OCI-LY3 (cell line): ENCODE data around the gene PCGF2.

Source experiments
- EZH2phosphoT487 ChIP-seq: fragments of 200-600 bp; shearing (Covaris generic); IDR thresholded peaks from 2 replicates; pipeline ENCODE4 v1.6.1; 2018; ENCODE audit warnings: antibody characterized with exemption, mixed run types, low read depth
- TF ChIP-seq, protein P1 (sequence below): fragments of 200-600, 300-600 bp; sonication (generic); IDR thresholded peaks from 2 replicates; pipeline ENCODE4 v1.5.1; 2014; ENCODE audit warnings: antibody characterized with exemption, low read length, low read depth

- TF ChIP-seq, protein P1, sequence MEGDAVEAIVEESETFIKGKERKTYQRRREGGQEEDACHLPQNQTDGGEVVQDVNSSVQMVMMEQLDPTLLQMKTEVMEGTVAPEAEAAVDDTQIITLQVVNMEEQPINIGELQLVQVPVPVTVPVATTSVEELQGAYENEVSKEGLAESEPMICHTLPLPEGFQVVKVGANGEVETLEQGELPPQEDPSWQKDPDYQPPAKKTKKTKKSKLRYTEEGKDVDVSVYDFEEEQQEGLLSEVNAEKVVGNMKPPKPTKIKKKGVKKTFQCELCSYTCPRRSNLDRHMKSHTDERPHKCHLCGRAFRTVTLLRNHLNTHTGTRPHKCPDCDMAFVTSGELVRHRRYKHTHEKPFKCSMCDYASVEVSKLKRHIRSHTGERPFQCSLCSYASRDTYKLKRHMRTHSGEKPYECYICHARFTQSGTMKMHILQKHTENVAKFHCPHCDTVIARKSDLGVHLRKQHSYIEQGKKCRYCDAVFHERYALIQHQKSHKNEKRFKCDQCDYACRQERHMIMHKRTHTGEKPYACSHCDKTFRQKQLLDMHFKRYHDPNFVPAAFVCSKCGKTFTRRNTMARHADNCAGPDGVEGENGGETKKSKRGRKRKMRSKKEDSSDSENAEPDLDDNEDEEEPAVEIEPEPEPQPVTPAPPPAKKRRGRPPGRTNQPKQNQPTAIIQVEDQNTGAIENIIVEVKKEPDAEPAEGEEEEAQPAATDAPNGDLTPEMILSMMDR: no peak
- no peak for TF ChIP-seq EZH2phosphoT487
Measured at GRCh38 chr17:38721802-38722201, 26.3 kb downstream of the PCGF2 start.
